Tongue (tissue), 2 donors: ENCODE measurements around the gene ANKRD39. TPM values are rescaled to one million over a fixed set of nuclear protein-coding genes. Genes with fewer than 3 reads are reported as not detected.

Experiments
- DNase-seq: peaks from one replicate; pipeline ENCODE4 v3.0.0-alpha.2; 2015
- total RNA-seq: library from RNA; depleted of rRNA; stranded (reverse); fragments of >200 nt; gene quantifications from one replicate; pipeline ENCODE4 v1.2.3, GENCODE V29; 2014

The ANKRD39 gene
- total RNA-seq, 1 donor from 2014 or later: 12.0 TPM

DNA sequence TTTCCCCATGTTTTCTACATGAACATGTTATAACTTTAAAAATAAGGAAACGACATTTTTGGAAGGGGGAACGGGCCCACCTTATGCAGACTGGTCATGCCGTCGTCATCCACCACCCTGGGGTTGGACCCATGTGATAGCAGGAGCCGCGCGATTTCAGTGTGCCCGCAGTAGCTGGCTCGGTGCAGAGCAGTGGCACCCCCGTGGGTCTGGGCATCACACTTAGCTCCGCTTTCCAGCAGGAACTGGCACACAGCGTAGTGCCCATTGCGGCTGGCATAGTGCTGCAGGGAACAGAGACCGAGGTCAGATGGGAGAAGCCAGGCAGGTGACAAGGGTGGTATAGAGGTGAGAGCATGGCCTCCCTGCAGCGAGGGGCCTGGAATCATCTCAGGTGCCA lies 4.5 kb downstream of the ANKRD39 start:
- no peak for DNase-seq

DNA sequence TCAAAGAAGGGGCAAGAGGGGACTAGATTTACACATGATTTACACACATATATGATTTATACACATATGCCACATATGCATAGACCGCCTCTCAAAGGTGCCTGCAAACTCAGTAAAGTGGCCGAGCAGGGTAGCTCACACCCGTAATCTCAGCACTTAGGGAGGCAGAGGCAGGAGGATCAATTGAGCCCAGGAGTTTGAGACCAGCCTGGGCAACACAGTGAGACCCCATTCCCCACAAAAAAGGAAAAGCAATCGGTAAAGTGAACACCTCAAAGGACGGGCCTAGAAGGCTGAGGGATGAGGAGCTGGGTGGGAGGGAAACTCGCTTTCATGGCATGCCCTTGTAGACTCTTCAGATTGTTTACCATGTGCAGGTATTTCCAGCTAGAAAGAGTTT lies 5.1 kb downstream of the ANKRD39 start:
- DNase-seq: no peak

DNA sequence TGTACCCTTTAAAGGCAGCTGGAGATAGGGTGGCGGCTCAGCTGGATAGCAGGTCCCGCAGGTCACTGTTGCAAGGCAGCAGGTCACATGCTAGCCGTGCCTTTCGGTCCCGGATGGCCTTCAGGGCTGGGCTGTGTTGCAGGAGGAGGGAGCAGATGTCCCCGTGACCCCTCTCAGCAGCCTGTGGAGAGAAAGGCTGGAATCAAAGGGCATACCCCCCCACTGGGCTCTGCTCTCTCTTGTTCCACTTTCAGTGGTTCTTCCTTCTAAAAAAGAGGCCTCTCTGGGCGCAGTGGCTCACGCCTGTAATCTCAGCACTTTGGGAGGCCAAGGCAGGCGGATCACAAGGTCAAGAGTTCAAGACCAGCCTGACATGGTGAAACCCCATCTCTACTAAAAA lies 9.6 kb downstream of the ANKRD39 start:
- no peak for DNase-seq

- no peak for DNase-seq
These were observed 10.2 kb downstream of the ANKRD39 start for GRCh38 chr2:96847586-96847985.

- DNase-seq: no peak
These were observed 11.0 kb downstream of the ANKRD39 start for GRCh38 chr2:96846825-96847224.

DNA sequence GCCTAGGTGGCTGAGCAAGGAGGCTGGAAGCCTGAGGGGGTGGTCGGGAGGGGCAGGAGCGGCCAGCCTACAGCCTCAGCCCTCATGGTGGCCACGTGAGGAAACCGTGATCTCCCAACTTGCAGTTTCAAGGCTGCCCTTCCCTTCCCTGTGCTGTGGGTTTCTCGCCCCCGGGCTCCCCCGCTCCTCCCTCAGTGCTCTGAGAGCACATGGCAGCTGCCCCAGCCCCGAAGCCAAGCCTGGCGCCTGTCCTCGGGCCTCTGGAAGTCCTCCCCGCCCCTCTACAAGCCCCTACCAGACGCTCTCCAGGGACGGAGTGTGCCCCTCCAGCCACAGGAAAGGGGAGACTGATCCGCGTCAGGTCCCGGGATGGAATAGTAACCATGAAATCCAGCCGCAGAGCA lies 13.4 kb downstream of the ANKRD39 start:
- no peak for DNase-seq

DNA sequence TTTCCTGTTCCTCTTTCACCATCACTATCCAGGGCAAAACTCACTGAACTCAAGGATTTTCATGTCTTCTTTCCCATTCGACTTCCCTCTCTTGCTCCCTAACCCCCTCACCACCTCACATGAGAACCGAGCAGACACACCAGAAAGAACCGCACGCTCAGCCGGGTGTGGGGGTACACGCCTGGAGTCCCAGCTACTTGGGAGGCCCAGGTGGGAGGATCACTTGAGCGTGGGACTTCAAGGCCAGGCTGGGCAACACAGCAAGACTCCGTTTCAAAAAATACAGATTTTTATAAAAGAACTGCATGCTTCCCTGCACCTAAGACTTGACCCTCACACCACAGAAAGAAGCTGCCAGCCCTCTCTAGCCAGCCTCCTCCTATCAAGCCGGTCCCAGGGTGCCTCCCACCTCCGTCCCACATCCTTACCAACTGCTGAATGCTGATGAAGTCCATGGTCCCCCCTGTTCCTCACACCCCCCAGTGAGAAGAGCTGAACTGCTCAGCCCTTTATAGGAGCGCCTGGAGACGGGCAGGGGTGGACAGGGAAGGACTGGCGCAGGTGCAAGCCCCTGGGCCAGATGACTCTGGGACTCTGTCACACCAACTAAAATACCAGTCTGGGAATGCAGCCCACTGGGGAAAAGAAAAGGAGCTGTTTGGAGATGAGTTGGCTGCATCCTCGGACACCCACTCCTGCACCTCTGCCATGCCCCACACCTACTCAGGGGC lies 14.1 kb downstream of the ANKRD39 start, which contains the start of gene ANKRD23:
Gene ANKRD23, minus strand, starts transcription at position 484 of the 731 bp plus-strand sequence. Its CDS starts 29 bp downstream, at position 455.
- DNase-seq: no peak

GRCh38 chr2:96842600-96842999 lies 15.2 kb downstream of the ANKRD39 start:
- no peak for DNase-seq

DNA sequence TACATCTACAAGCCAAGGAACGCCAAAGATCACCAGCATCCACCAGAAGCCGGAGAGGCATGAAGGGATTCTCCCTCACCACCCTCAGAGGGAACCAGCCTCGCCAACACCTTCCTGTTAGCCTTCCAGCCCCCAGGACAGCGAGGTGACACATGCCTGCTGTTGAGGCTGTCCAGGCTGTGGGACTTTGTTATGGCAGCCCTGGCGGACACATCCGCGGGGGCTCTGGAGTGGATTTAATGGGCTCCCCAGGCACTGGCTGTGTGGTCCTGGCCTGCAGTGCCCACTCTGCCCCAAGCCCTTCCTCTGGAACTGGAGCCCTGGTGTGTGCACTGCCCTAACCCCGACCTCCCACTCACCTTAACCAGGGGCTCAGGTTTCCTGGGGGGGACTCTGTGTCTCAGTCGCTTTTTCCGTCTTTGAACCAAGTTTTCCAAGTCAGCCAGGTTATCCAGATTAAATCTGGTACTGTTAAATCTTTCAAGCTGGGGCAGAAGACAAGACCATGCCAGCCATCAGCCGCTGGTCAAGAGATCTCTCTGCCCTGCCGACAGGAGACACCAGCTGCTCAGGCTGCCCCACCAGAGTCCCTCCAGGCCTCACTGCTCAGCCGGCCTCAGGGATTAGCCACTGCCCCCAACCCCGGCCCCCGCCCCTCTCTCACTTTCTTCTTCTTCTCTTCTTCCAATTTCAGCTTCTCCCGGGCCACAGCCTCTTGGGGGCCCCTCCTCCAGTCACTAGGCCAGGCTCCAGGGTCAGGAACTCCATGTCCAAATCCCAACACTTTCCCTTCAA lies 15.9 kb downstream of the ANKRD39 start:
- no peak for DNase-seq

DNA sequence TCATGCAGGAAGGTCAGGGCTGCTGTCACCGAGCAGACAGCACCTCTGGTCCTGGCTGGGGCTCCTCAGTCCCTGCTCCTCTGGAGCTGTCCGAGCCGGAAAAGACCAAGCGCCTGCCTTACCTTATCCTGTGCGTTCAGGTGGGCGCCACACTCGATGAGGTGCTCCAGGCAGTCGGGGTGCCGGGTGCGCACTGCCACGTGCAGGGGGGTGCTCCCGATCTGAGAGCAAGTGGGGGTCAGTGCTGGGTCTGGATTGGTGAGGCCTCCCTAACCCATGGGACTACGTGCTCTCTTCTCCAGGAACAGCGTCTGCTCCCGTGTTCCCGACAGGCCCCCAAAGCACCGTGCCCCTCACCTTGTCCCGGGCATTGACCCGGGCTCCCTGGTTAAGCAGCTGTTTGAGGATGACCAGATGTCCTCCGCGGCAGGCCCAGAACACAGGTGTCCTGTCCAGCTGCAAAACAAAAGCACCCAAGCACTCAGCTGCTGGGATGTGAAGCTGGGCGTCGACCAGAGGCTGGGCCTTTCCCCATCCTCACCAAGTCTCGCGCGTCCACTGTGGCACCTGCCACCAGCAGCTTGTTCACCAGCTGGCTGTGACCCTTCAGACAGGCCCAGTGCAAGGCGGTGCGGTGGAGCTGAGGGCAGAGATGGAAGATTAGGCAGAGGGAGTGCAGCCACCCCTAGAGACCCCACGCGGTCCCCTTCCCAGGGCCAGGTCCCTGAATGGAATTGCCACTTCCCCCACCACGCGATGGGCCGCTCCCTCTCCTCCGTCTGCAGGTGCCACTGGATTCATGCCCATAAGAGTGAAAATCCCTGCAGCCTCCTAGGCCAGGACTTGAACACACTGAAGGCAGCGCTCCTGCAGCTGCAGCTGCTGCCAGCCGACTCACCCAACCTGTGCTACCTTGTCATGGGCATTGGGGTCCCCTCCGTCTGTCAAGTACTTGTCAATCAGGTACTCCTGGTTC lies 17.7 kb downstream of the ANKRD39 start:
- no peak for DNase-seq

- no peak for DNase-seq
These were observed 18.4 kb downstream of the ANKRD39 start for GRCh38 chr2:96839293-96839874.

DNA sequence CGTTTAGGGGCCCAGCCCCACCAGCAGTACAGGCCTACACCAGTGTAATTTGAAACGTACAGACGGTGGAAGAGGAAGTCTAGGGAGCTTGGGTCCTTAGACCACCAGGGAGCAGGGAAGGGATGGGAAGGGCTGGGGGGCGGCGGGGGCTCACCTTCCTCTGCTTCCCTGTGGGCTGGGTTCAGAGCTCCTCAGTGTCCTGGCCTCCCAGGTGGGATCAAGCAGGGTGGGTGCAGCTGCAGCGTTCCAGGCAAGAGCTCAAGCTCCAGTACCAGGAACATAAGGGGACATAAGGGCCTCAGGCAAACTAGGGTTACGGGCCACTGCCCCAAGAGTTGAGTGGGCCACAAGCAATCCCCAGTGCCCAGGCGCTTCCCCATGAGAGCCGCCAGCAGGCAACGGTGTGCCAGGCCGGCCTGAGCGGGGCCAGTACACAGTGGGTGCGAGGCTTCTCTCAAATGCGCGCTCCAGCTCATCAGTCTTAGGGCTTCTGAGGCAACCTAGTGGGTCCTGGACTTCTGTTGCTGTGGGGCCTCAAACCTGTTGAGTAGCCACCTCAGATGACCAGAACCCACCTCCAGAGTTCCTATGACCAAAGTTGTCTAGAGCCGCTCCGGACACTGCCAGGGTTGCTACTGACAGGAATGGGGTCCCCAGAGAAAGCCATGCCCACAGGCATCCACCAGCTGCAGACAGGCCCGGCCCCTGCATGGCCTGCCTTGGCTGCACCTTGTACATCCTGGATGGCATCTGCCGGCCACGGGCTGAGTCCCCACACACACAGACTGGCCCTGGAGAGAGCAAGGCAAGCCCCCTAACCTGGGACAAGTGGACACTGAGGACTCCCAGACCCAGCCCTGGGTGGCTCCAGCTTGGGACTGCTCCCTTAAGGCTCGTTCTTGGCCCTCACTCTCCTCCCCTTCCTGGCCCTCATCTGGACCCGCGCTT lies 19.2 kb downstream of the ANKRD39 start:
- DNase-seq: no peak

- DNase-seq: no peak
These were observed 20.2 kb downstream of the ANKRD39 start for GRCh38 chr2:96837575-96837974.

DNA sequence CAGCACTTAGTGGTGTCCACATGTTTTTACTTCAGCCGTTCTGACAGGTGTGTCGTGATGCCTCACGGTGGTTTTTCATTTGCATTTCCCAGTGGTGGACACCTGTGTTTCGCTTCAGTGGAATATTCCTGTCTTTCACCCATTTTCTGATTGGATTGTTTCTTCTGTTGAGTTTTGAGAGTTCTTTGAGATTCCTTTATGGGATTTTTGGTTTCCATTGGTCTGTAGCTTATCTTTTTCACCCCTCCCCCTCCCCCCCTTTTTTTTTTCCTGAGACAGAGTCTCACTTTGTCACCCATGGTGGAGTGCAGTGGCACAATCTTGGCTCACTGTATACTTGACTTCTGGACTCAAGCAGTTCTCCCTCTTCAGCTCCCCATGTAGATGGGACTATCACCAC lies 22.0 kb downstream of the ANKRD39 start:
- DNase-seq: no peak

DNA sequence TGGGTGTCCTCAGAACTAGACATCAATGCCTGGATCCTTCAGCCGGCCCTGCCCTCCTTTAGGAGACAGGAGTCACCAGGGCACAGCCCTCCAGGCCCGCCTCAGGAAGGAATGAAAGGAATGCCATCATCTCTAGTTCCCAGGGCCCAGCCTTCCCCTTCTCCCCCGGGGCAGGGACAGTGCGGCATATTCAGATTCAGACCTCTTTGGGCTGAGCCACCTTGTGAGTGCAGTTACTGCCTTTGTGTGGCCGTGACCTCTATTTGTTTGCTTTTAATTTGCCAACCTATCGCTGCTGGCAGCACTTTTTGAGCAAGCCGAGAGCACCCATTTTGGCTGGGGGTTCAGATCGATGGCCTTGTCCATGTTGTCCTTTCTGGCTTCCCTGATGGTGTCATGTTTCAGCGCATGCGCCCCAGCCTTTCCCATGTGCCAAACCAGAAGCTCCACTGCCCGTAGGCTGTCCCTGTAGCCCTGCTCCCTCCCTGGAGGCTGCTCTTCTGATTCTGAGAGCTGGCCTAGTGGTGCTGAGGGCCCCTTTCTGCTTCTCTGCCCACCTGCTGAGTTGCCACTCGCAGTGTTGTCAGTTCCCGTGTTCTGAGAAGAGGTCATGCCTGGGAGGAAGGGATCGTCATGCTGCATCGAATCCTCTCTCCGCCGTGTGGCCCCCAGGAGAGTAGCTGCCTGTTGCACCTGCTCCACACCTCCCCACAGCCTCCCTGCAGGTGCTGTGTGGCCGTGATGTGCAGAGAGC lies 24.9 kb downstream of the ANKRD39 start:
- peak; percentile 84 for DNase-seq

GRCh38 chr2:96832408-96832753 lies 25.4 kb downstream of the ANKRD39 start:
- no peak for DNase-seq

DNA sequence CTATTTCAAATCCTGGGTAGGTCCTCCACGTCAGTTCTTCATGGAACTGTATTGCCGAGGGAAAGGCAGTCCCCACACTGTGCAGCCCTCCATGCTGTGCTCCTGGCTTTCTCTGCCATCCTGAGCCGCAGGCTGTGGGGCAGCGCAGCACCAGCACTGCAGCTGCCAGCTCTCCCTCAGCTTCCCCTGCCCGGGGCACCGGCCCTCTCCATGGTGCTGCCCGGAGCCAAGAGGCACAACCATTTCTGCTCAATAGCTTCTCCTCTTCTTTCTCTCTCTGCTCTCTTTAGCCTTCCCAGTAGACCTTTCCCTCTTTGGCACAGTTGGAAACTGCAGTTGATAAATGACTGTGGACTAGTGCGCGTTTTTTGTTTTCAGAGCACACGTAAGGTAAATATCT lies 26.1 kb downstream of the ANKRD39 start:
- DNase-seq: peak; percentile 46

- DNase-seq: no peak
These were observed 27.7 kb downstream of the ANKRD39 start for GRCh38 chr2:96830044-96830562.

- no peak for DNase-seq
These were observed 28.9 kb downstream of the ANKRD39 start for GRCh38 chr2:96828874-96829273.

GRCh38 chr2:96828436-96828835 lies 29.4 kb downstream of the ANKRD39 start:
- no peak for DNase-seq
